Lower leg skin (tissue), 4 donors: ENCODE measurements around the gene YTHDF1. TPM values are rescaled to one million over a fixed set of nuclear protein-coding genes. Genes with fewer than 3 reads are reported as not detected.

Source experiments
- DNase-seq, 2 donors: peaks; one replicate each; pipeline ENCODE4 v3.0.0-alpha.2; 2019; ENCODE audit warnings: low spot score in 2 of 2
- H3K4me3 ChIP-seq: fragments of 200-600 bp; sonication (generic); 2 replicates; pipeline ENCODE4 v1.5.1; 2017; ENCODE audit warnings: mild to moderate bottlenecking, low read depth; ENCODE audit not compliant: poor library complexity, severe bottlenecking
- POLR2A ChIP-seq, 2 donors: fragments of 450-650 bp; IDR thresholded peaks; one replicate each; pipeline ENCODE4 v1.6.1; 2016 to 2017; ENCODE audit warnings: antibody characterized with exemption in 2 of 2, mild to moderate bottlenecking in 1 of 2, moderate library complexity in 1 of 2
- WGBS, 2 donors: methylation state at CpG; one replicate each; pipeline ENCODE4 v1.1.5; 2018; 5-methylcytosine and 5-hydroxymethylcytosine counted together
- intact Hi-C: fragments of 100-400 bp; cut with DNase I; formaldehyde crosslinking; loops from one replicate; pipeline ENCODE4 v1.15.0; 2023; ENCODE audit warnings: low total_unique reads
- total RNA-seq, 4 donors: library from RNA; depleted of rRNA; stranded (reverse); fragments of >200 nt; gene quantifications; one replicate each; pipeline ENCODE4 v1.1.0, GENCODE V29; 2016
- TF ChIP-seq, protein P1 (sequence below), 3 donors: fragments of 450-650 bp; IDR thresholded peaks; one replicate each; pipeline ENCODE4 v1.5.1; 2016; ENCODE audit warnings: antibody characterized with exemption in 3 of 3, mild to moderate bottlenecking in 3 of 3, moderate library complexity in 2 of 3

YTHDF1 gene
- total RNA-seq, 4 donors from 2014 or later, result 28.1 to 32.2 (median 30.6) TPM

GRCh38 chr20:63208346-63208909 lies 7.5 kb downstream of the YTHDF1 start:
- WGBS, 2 donors, result 77 to 79% methylated on average over 6 of the region's 6 CpGs
- intact Hi-C loops, result no loop called here
- no peak overlapping the region for H3K4me3 ChIP-seq
- no peak for DNase-seq
- TF ChIP-seq, protein P1, sequence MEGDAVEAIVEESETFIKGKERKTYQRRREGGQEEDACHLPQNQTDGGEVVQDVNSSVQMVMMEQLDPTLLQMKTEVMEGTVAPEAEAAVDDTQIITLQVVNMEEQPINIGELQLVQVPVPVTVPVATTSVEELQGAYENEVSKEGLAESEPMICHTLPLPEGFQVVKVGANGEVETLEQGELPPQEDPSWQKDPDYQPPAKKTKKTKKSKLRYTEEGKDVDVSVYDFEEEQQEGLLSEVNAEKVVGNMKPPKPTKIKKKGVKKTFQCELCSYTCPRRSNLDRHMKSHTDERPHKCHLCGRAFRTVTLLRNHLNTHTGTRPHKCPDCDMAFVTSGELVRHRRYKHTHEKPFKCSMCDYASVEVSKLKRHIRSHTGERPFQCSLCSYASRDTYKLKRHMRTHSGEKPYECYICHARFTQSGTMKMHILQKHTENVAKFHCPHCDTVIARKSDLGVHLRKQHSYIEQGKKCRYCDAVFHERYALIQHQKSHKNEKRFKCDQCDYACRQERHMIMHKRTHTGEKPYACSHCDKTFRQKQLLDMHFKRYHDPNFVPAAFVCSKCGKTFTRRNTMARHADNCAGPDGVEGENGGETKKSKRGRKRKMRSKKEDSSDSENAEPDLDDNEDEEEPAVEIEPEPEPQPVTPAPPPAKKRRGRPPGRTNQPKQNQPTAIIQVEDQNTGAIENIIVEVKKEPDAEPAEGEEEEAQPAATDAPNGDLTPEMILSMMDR (IDR thresholded peaks at IDR 0.05), result no peak
- TF ChIP-seq POLR2A (IDR thresholded peaks at IDR 0.05), result no peak

DNA sequence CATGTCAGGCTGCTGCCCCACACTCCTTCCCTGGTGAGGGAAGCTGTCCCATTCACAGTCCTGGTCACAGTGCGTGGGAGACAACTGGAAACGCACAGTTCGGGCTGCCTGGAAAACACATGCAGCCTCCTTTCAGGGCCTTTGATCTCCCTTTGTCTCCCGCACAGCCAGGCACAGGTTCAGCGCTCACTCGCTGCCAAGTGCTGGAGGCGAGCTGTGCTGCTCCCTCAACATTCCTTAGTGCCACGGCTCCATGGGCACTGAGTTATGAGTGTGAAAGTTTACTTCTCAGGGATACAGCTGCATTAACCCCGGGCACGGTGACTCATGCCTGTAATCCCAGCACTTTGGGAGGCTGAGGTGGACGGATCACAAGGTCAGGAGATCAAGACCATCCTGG lies 9.1 kb downstream of the YTHDF1 start:
- DNase-seq, result no peak
- H3K4me3 ChIP-seq, result no peak overlapping the region
- WGBS, 2 donors, result 46 to 48% methylated on average over 11 of the region's 11 CpGs
- intact Hi-C loops, result no loop called here
- TF ChIP-seq POLR2A (IDR thresholded peaks at IDR 0.05), result no peak
- TF ChIP-seq, protein P1 (IDR thresholded peaks at IDR 0.05), result no peak

GRCh38 chr20:63205896-63206295 lies 10.0 kb downstream of the YTHDF1 start:
- no peak for DNase-seq
- TF ChIP-seq, protein P1 (IDR thresholded peaks at IDR 0.05), result no peak
- TF ChIP-seq POLR2A (IDR thresholded peaks at IDR 0.05), result no peak
- intact Hi-C loops, result no loop called here
- WGBS, 2 donors, result 81 to 93% methylated on average over 10 of the region's 10 CpGs
- H3K4me3 ChIP-seq, result no peak overlapping the region

DNA sequence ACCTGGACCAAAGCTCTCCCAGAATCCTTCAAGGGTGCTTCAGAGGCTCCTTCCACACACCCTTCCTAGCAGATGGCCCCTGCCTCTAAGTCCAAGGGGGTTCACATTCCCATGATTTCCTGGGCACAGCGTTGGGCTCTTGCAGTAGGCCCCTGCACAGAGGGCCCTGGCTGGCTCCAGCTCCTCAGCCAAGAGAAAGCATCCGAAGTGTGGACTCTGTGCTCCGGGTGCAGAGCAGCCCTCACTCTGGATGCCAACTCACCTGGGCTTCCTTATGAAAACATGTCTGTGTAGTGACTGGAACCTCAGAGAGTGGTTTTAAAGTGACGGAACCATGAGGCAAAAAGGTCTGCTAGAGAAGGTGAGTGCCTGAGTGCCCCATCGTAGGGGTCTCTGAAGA lies 11.6 kb downstream of the YTHDF1 start:
- no peak for DNase-seq
- 91 to 99% methylated on average over 5 of the region's 5 CpGs for WGBS, 2 donors
- no peak overlapping the region for H3K4me3 ChIP-seq
- intact Hi-C loops, result no loop called here
- TF ChIP-seq POLR2A (IDR thresholded peaks at IDR 0.05), result no peak
- TF ChIP-seq, protein P1 (IDR thresholded peaks at IDR 0.05), result no peak

DNA sequence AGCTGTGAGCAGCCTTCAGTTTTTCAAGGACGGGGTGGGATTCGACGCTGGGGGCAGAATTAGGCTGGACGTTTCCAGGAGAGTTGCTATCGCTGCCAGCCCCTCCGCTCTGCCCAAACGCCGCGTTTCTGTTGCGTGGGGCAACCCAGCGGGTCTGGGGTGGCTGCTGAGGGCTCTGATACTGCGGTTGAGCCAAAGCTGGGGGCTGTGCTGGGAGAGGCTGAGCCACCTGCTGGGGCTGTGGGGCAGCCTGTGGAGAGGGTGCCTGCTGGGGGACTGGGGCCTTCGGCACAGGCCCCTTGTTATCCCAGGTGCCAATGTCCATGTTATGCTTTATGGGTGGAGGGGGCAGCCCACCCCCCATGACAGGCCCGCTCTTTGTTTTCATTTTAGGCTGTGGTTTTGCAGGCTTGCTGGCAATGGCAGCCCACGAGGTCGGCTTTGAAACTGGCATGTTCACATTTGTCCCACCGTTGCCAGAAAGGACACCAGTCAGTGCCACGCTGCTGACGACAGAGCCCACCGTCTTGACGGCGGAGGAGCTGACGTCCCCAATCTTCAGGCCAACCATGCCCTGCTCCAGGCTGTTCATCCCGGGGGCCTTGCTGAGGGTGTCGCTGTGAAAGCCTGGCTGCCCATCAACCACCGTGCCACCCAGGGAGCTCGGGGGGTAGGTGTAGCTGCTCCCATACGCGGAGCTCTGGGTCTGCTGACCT lies 13.0 kb downstream of the YTHDF1 start:
- no peak for TF ChIP-seq POLR2A (IDR thresholded peaks at IDR 0.05)
- TF ChIP-seq, protein P1 (IDR thresholded peaks at IDR 0.05), result no peak
- WGBS, 2 donors, result 92% methylated on average over 29 of the region's 29 CpGs
- intact Hi-C loops, result no loop called here
- no peak overlapping the region for H3K4me3 ChIP-seq
- DNase-seq, result no peak
